Ovary (tissue), 3 donors: ENCODE measurements around the gene CNOT6L.

ENCODE experiments used
- CTCF ChIP-seq, 3 donors: fragments of 450-650 bp in 2 of 3; fragments of 200-600 bp in 1 of 3; IDR thresholded peaks; one replicate each; pipeline versions ENCODE4 v1.5.1 to v1.8.0; 2016 to 2022; ENCODE audit warnings: antibody characterized with exemption in 3 of 3, mild to moderate bottlenecking in 1 of 3
- POLR2A ChIP-seq: fragments of 450-650 bp; IDR thresholded peaks from one replicate; pipeline ENCODE4 v1.6.1; 2017; ENCODE audit warnings: antibody characterized with exemption, mild to moderate bottlenecking, moderate library complexity
- donor health status: DM: no; HTN: no; CAD: no.

GRCh38 chr4:77801260-77801608 is 17.9 kb downstream of the CNOT6L start:
- TF ChIP-seq CTCF (IDR thresholded peaks at IDR 0.05) (no peak), POLR2A (no peak)
